Smooth muscle cell (in vitro differentiated cells): ENCODE results near the gene SLC38A11. TPM values are rescaled to one million over a fixed set of nuclear protein-coding genes. Genes with fewer than 3 reads are reported as not detected.
"Not testable (repeated sequence)": the region's sequence is repeated elsewhere in the genome, so short reads cannot be mapped to it uniquely, and the experiment has no call there.

Experiments used
- DNase-seq: peaks from one replicate; lab custom pipeline; 2025; ENCODE audit not compliant: unreplicated experiment; lab: John Stamatoyannopoulos, UW
- H2AFZ ChIP-seq: fragments of 200-600 bp; sonication (generic); 2 replicates; pipeline ENCODE4 v1.6.0; 2016; ENCODE audit warnings: antibody characterized with exemption, low read depth, mild to moderate bottlenecking
- H3F3A ChIP-seq: fragments of 200-600 bp; sonication (generic); 2 replicates; pipeline ENCODE4 v1.6.0; 2017; ENCODE audit warnings: antibody characterized with exemption, low read depth
- H3K27ac ChIP-seq: fragments of 200-600 bp; sonication (generic); 2 replicates; pipeline ENCODE4 v1.5.1; 2016; ENCODE audit warnings: low read depth, mild to moderate bottlenecking
- H3K27me3 ChIP-seq: fragments of 200-600 bp; sonication (generic); 2 replicates; pipeline ENCODE4 v1.6.1; 2016; ENCODE audit warnings: low read depth, mild to moderate bottlenecking
- H3K36me3 ChIP-seq: fragments of 200-600 bp; sonication (generic); 2 replicates; pipeline ENCODE4 v1.5.1; 2016; ENCODE audit warnings: low read depth
- H3K4me1 ChIP-seq: fragments of 200-600 bp; sonication (generic); 2 replicates; pipeline ENCODE4 v1.5.1; 2016; ENCODE audit warnings: low read depth
- H3K4me2 ChIP-seq: fragments of 200-600 bp; sonication (generic); 2 replicates; pipeline ENCODE4 v1.6.0; 2016; ENCODE audit warnings: mild to moderate bottlenecking
- H3K4me3 ChIP-seq: fragments of 200-600 bp; sonication (generic); 2 replicates; pipeline ENCODE4 v1.5.1; 2016; ENCODE audit warnings: mild to moderate bottlenecking
- H3K79me2 ChIP-seq: fragments of 200-600 bp; sonication (generic); 2 replicates; pipeline ENCODE4 v1.6.0; 2016; ENCODE audit warnings: low read depth, mild to moderate bottlenecking
- H3K9ac ChIP-seq: fragments of 200-600 bp; sonication (generic); 2 replicates; pipeline ENCODE4 v1.6.0; 2016; ENCODE audit warnings: low read depth
- H3K9me3 ChIP-seq: fragments of 200-600 bp; sonication (generic); replicated peaks from 2 replicates; pipeline ENCODE4 v1.5.1; 2016; ENCODE audit warnings: low read depth
- H4K20me1 ChIP-seq: fragments of 200-600 bp; sonication (generic); 2 replicates; pipeline ENCODE4 v1.6.0; 2016; ENCODE audit warnings: low read depth
- WGBS: methylation state at CpG from one replicate; pipeline ENCODE4 v1.1.7; 2016; ENCODE audit warnings: low lambda C conversion rate; 5-methylcytosine and 5-hydroxymethylcytosine counted together
- polyA plus RNA-seq: library from polyadenylated mRNA; unstranded; fragments of >200 nt; fragmentation: Nextera tagmentation; extraction: Ambion mirVana; gene quantifications from 2 replicates; pipeline ENCODE4 v1.2.1, GENCODE V29; 2016
- total RNA-seq: library from RNA; depleted of rRNA; stranded (reverse); fragments of >200 nt; gene quantifications from 2 replicates; pipeline ENCODE4 v1.2.3, GENCODE V29; 2014
- TF ChIP-seq, protein P1 (sequence below): fragments of 200-600 bp; sonication (generic); IDR thresholded peaks from 2 replicates; pipeline ENCODE4 v1.5.1; 2017; ENCODE audit warnings: borderline replicate concordance, mild to moderate bottlenecking, antibody characterized with exemption; ENCODE audit not compliant: insufficient read depth, poor library complexity, severe bottlenecking

The SLC38A11 gene
- total and polyA plus RNA-seq, 2 experiments from 2014 or later, result not detected

- no peaks in the 10 kb centered on the region for H3K36me3 ChIP-seq
- H3K27me3 ChIP-seq, result no peaks in the 10 kb centered on the region
- no peaks in the 10 kb centered on the region for H3F3A ChIP-seq
- TF ChIP-seq, protein P1, sequence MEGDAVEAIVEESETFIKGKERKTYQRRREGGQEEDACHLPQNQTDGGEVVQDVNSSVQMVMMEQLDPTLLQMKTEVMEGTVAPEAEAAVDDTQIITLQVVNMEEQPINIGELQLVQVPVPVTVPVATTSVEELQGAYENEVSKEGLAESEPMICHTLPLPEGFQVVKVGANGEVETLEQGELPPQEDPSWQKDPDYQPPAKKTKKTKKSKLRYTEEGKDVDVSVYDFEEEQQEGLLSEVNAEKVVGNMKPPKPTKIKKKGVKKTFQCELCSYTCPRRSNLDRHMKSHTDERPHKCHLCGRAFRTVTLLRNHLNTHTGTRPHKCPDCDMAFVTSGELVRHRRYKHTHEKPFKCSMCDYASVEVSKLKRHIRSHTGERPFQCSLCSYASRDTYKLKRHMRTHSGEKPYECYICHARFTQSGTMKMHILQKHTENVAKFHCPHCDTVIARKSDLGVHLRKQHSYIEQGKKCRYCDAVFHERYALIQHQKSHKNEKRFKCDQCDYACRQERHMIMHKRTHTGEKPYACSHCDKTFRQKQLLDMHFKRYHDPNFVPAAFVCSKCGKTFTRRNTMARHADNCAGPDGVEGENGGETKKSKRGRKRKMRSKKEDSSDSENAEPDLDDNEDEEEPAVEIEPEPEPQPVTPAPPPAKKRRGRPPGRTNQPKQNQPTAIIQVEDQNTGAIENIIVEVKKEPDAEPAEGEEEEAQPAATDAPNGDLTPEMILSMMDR, result no peak
- no peaks in the 10 kb centered on the region for H3K4me1 ChIP-seq
- H2AFZ ChIP-seq, result no peak overlapping the region
- H4K20me1 ChIP-seq, result no peaks in the 10 kb centered on the region
- no peak overlapping the region for H3K4me3 ChIP-seq
- no peak overlapping the region for H3K9ac ChIP-seq
- H3K79me2 ChIP-seq, result no peaks in the 10 kb centered on the region
- 90% methylated on average over 5 of the region's 5 CpGs for WGBS
- H3K4me2 ChIP-seq, result no peak overlapping the region
- no peak overlapping the region for H3K27ac ChIP-seq
- DNase-seq, result no peak
- H3K9me3 ChIP-seq, result no peaks in the 10 kb centered on the region
Measured at GRCh38 chr2:164868563-164869419, 86.5 kb downstream of the SLC38A11 start.

DNA sequence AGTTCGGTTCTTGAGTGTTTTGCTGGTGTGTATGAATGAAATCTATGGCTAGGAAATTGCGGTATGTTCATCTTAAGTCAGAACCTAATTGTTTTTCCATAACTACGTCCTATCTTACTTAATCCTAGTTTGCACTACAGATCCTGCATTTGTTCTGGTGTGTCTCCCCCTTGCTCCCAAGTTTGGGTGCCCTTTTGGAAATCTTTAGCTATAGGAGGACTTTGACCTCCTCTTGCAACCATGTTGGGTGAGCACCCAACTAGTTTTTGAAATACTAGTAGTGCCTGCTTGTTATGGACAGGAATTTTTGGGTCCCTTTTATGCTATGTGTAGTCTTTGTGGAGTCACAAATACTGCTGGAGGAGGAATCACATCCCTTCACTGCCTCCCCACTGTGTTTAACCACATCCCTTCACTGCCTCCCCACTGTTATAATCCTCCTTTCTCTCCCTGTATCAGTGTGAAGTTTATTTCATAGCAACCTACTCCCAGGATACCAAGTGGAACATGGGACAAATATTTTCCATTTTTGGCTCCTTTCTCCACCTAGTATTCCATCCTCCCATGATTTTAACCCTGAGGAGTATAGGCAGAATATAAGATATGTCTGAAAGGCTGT lies 87.4 kb downstream of the SLC38A11 start:
- no peak for DNase-seq
- no peak overlapping the region for H2AFZ ChIP-seq
- H3K4me2 ChIP-seq, result no peak overlapping the region
- H3K4me3 ChIP-seq, result no peak overlapping the region
- no peaks in the 10 kb centered on the region for H3K9me3 ChIP-seq
- H3F3A ChIP-seq, result no peaks in the 10 kb centered on the region
- H3K4me1 ChIP-seq, result no peaks in the 10 kb centered on the region
- H3K27me3 ChIP-seq, result no peaks in the 10 kb centered on the region
- TF ChIP-seq, protein P1, result no peak
- H4K20me1 ChIP-seq, result no peaks in the 10 kb centered on the region
- WGBS, result 55% methylated on average over 3 of the region's 3 CpGs
- no peaks in the 10 kb centered on the region for H3K36me3 ChIP-seq
- no peaks in the 10 kb centered on the region for H3K79me2 ChIP-seq
- H3K27ac ChIP-seq, result no peak overlapping the region
- no peak overlapping the region for H3K9ac ChIP-seq

GRCh38 chr2:164866381-164866780 lies 88.9 kb downstream of the SLC38A11 start:
- not testable (repeated sequence) for H3K4me1 ChIP-seq, H2AFZ ChIP-seq, DNase-seq, H4K20me1 ChIP-seq, H3K9ac ChIP-seq, H3K9me3 ChIP-seq, H3K79me2 ChIP-seq, H3K27me3 ChIP-seq, H3K27ac ChIP-seq, H3K4me3 ChIP-seq, H3F3A ChIP-seq, H3K36me3 ChIP-seq, H3K4me2 ChIP-seq
- 93% methylated on average over 1 of the region's 1 CpG for WGBS

GRCh38 chr2:164860694-164861042 lies 94.7 kb downstream of the SLC38A11 start:
- Histone ChIP-seq H3K27ac (no peak overlapping the region), H3K4me3 (no peak overlapping the region), H3K9ac (no peak overlapping the region)

DNA sequence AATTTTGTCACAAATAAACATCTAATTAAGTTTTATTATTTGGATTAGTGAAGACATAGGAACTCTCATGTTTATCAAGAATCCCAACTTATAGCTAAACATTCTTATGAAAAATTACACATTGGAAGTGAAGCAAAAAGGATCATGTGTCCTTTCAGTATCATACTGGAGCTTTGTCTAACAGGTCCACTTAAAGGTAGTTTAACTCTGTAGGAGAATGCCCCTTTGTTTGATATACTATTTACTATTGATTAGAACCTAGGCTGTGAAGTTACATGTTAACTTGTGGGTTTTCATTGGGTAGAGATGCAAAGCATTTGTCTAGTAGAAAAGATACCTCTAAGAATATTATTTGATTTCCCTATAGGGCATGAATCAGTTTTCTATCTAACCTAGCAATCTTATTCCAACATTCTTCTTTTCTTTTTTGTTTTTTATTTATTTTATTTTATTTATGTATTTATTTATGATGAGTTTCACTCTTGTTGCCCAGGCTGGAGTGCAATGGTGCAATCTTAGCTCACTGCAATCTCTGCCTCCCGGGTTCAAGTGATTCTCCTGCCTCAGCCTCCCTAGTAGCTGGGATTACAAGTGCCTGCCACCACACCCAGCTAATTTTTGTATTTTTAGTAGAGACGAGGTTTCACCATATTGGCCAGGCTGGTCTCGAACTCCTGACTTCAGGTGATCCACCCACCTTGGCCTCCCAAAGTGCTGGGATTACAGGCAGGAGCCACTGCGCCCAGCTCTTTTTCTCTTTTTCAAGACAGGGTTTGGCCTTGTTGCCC lies 95.2 kb downstream of the SLC38A11 start:
- not testable (repeated sequence) for H3K27ac ChIP-seq, H4K20me1 ChIP-seq, H3K4me3 ChIP-seq, DNase-seq, H3K36me3 ChIP-seq, H3K9me3 ChIP-seq, H2AFZ ChIP-seq, H3K27me3 ChIP-seq, H3K9ac ChIP-seq, H3K4me2 ChIP-seq, H3F3A ChIP-seq, H3K79me2 ChIP-seq, H3K4me1 ChIP-seq
- WGBS, result 97% methylated on average over 4 of the region's 4 CpGs

More at GRCh38 chr2:164860694-164861042, 94.7 kb downstream of the SLC38A11 start:
- H3F3A ChIP-seq, result no peaks in the 10 kb centered on the region
- H3K9me3 ChIP-seq, result no peaks in the 10 kb centered on the region
- H3K79me2 ChIP-seq, result no peaks in the 10 kb centered on the region
- DNase-seq, result no peak
- H3K4me2 ChIP-seq, result no peak overlapping the region
- H2AFZ ChIP-seq, result no peak overlapping the region
- no peaks in the 10 kb centered on the region for H4K20me1 ChIP-seq
- H3K36me3 ChIP-seq, result no peaks in the 10 kb centered on the region
- no peaks in the 10 kb centered on the region for H3K27me3 ChIP-seq
- H3K4me1 ChIP-seq, result no peaks in the 10 kb centered on the region
- TF ChIP-seq, protein P1, result no peak
